ENCODE measurements around the gene RIT1.

- TF ChIP-seq CTCF (conservative IDR thresholded peaks at IDR 0.05; ENCODE audit: low read length) (no peak), EZH2phosphoT487 (IDR thresholded peaks at IDR 0.05; ENCODE audit: borderline replicate concordance, low read depth, low read length) (no peak)
These were observed 36.1 kb upstream of the RIT1 start for GRCh38 chr1:155947292-155947691.

Measured in OCI-LY7 (cell line).